Calu3 (cell line): Measurements from ENCODE around the gene SORCS1. TPM values are rescaled to one million over a fixed set of nuclear protein-coding genes. Genes with fewer than 3 reads are reported as not detected.

Source experiments
- BruUV-seq: library from RNA; stranded (reverse); fragments of 400-500 nt; replicated peaks from 2 replicates; lab custom pipeline; 2021; lab: Mats Ljungman, UMichigan
- CTCF ChIA-PET: fragments of 300-600 bp; sonication (Branson Sonifier 250); formaldehyde crosslinking; loops from one replicate; lab custom pipeline; 2022; ENCODE audit warnings: antibody characterized with exemption; lab: Charles Lee
- DNase-seq: peaks from one replicate; pipeline ENCODE4 v3.0.0; 2022
- H3K27ac Mint-ChIP-seq: one replicate; pipeline ENCODE4 v1.8.0; 2022; ENCODE audit warnings: mixed read lengths; ENCODE audit not compliant: unreplicated experiment
- H3K27me3 Mint-ChIP-seq: one replicate; pipeline ENCODE4 v1.8.0; 2022; ENCODE audit warnings: mixed read lengths; ENCODE audit not compliant: unreplicated experiment
- H3K36me3 Mint-ChIP-seq: one replicate; pipeline ENCODE4 v1.8.0; 2022; ENCODE audit warnings: mild to moderate bottlenecking, moderate library complexity, mixed read lengths; ENCODE audit not compliant: insufficient read depth, unreplicated experiment
- H3K4me1 Mint-ChIP-seq: one replicate; pipeline ENCODE4 v1.8.0; 2022; ENCODE audit warnings: mild to moderate bottlenecking, low read depth, mixed read lengths; ENCODE audit not compliant: unreplicated experiment
- H3K4me3 Mint-ChIP-seq: one replicate; pipeline ENCODE4 v1.8.0; 2022; ENCODE audit warnings: mild to moderate bottlenecking, low read depth, moderate library complexity, mixed read lengths; ENCODE audit not compliant: unreplicated experiment
- H3K9me3 Mint-ChIP-seq: one replicate; pipeline ENCODE4 v1.8.0; 2022; ENCODE audit warnings: low read depth, mixed read lengths; ENCODE audit not compliant: unreplicated experiment
- CTCF ChIP-seq: fragments of 200-600 bp; IDR thresholded peaks from one replicate; pipeline ENCODE4 v1.8.0; 2022; ENCODE audit warnings: antibody characterized with exemption; ENCODE audit not compliant: unreplicated experiment
- intact Hi-C: fragments of 100-400 bp; cut with micrococcal nuclease; formaldehyde crosslinking; loops from one replicate; pipeline ENCODE4 v1.10.0; 2022; ENCODE audit not compliant: unreplicated experiment
- total RNA-seq: library from RNA; stranded (reverse); gene quantifications from 2 replicates; pipeline ENCODE4 v1.2.3, GENCODE V29; 2022

The SORCS1 gene
- total RNA-seq, 1 experiment from 2014 or later = not detected

- Mint-ChIP-seq H3K36me3 (no peaks in the 10 kb centered on the region), H3K9me3 (peaks cover 2% of the 10 kb centered on the region), H3K4me1 (no peaks in the 10 kb centered on the region), H3K4me3 (no peak overlapping the region), H3K27ac (no peak overlapping the region), H3K27me3 (no peaks in the 10 kb centered on the region)
- BruUV-seq = no TSS peak
- DNase-seq = no peak
- CTCF ChIA-PET = no interaction called here
- intact Hi-C loops = no loop called here
- TF ChIP-seq CTCF = no peak
Observed at GRCh38 chr10:106804992-106805582, 359.4 kb downstream of the SORCS1 start.

- Mint-ChIP-seq H3K4me3 (no peak overlapping the region), H3K9me3 (peaks cover 2% of the 10 kb centered on the region), H3K27ac (no peak overlapping the region), H3K36me3 (no peaks in the 10 kb centered on the region), H3K4me1 (no peaks in the 10 kb centered on the region), H3K27me3 (no peaks in the 10 kb centered on the region)
- intact Hi-C loops = no loop called here
- no TSS peak for BruUV-seq
- TF ChIP-seq CTCF = no peak
- CTCF ChIA-PET = no interaction called here
- DNase-seq = no peak
Observed at GRCh38 chr10:106802949-106803348, 361.6 kb downstream of the SORCS1 start.

- H3K27me3 Mint-ChIP-seq = no peaks in the 10 kb centered on the region
- no peak for DNase-seq
- intact Hi-C loops = no loop called here
- no TSS peak for BruUV-seq
- no peak for TF ChIP-seq CTCF
- H3K36me3 Mint-ChIP-seq = no peaks in the 10 kb centered on the region
- peaks cover 2% of the 10 kb centered on the region for H3K9me3 Mint-ChIP-seq
- CTCF ChIA-PET = no interaction called here
- H3K4me1 Mint-ChIP-seq = no peaks in the 10 kb centered on the region
- no peak overlapping the region for H3K4me3 Mint-ChIP-seq
- H3K27ac Mint-ChIP-seq = no peak overlapping the region
Observed at GRCh38 chr10:106799776-106800175, 364.7 kb downstream of the SORCS1 start.

GRCh38 chr10:106795619-106796018 is 368.9 kb downstream of the SORCS1 start:
- H3K4me3 Mint-ChIP-seq = no peak overlapping the region
- no peaks in the 10 kb centered on the region for H3K4me1 Mint-ChIP-seq
- no peaks in the 10 kb centered on the region for H3K9me3 Mint-ChIP-seq
- no peak for DNase-seq
- H3K36me3 Mint-ChIP-seq = no peaks in the 10 kb centered on the region
- BruUV-seq = no TSS peak
- CTCF ChIA-PET = no interaction called here
- intact Hi-C loops = no loop called here
- no peaks in the 10 kb centered on the region for H3K27me3 Mint-ChIP-seq
- no peak overlapping the region for H3K27ac Mint-ChIP-seq
- TF ChIP-seq CTCF = no peak
